Measurements from ENCODE around the gene BTG3. TPM values are rescaled to one million over a fixed set of nuclear protein-coding genes. Genes with fewer than 3 reads are reported as not detected.
A peak's percentile ranks its signal among the peaks of the same experiment; 100 is the strongest.

BTG3 gene
- total and polyA plus RNA-seq, 12 donors, result 23.8 to 50.1 (median 37.7) TPM

DNA sequence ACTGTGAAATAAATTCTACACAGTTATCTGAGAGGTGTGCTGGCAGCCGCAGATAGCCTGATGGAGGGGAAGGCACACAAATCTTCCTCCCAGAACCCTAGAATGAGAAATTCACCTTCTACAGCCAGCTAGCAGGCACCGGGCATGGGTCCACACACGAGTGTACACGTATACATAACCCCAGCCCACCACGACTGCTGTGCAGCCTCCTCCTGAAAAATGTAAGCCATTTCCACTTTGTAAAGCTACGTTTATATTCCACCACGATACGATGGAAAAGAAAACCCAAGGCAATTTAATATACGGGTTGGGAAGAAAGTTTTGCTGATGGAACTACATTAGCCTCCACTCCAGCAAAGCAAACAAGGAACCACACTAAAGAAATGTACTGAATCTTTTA lies 1.8 kb downstream of the BTG3 start:
- WGBS, 4 donors, result 21 to 27% (median 26%) methylated on average over 8 to 9 of the region's 9 CpGs
- H3K27ac ChIP-seq, result peak overlapping the region in 4 of 5 donors; percentile 45 to 90 (median 86)
- H3K36me3 ChIP-seq (replicated peaks in 1 of 2), result no peaks in the 10 kb centered on the region
- H3K4me3 ChIP-seq, result peak overlapping the region in 2 of 4 donors; percentile 80
- H3K4me1 ChIP-seq (replicated peaks in 1 of 2), result peaks cover 9 to 26% of the 10 kb centered on the region in 2 donors
- H3K9me3 ChIP-seq (replicated peaks in 1 of 3), result no peaks in the 10 kb centered on the region
- H3K27me3 ChIP-seq, result no peaks in the 10 kb centered on the region
- intact Hi-C loops (cut with DNase I), result no loop called here
- peak in 5 of 7 donors; percentile 10 to 28 (median 27) for DNase-seq
- TF ChIP-seq POLR2A (IDR thresholded peaks at IDR 0.05), result peak in 1 of 2 donors; percentile 8
- TF ChIP-seq, protein P1, sequence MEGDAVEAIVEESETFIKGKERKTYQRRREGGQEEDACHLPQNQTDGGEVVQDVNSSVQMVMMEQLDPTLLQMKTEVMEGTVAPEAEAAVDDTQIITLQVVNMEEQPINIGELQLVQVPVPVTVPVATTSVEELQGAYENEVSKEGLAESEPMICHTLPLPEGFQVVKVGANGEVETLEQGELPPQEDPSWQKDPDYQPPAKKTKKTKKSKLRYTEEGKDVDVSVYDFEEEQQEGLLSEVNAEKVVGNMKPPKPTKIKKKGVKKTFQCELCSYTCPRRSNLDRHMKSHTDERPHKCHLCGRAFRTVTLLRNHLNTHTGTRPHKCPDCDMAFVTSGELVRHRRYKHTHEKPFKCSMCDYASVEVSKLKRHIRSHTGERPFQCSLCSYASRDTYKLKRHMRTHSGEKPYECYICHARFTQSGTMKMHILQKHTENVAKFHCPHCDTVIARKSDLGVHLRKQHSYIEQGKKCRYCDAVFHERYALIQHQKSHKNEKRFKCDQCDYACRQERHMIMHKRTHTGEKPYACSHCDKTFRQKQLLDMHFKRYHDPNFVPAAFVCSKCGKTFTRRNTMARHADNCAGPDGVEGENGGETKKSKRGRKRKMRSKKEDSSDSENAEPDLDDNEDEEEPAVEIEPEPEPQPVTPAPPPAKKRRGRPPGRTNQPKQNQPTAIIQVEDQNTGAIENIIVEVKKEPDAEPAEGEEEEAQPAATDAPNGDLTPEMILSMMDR (IDR thresholded peaks at IDR 0.05), result no peak

GRCh38 chr21:17609681-17610080 lies 3.0 kb downstream of the BTG3 start:
- TF ChIP-seq, protein P1 (IDR thresholded peaks at IDR 0.05), result no peak
- no peak for TF ChIP-seq POLR2A (IDR thresholded peaks at IDR 0.05)

GRCh38 chr21:17607684-17608083 lies 5.0 kb downstream of the BTG3 start:
- peaks cover 0 to 16% of the 10 kb centered on the region in 2 donors for H3K36me3 ChIP-seq (replicated peaks in 1 of 2)
- TF ChIP-seq, protein P1 (IDR thresholded peaks at IDR 0.05), result no peak
- no peak for TF ChIP-seq POLR2A (IDR thresholded peaks at IDR 0.05)
- no peaks in the 10 kb centered on the region for H3K9me3 ChIP-seq (replicated peaks in 1 of 3)
- no peak for DNase-seq
- no peak overlapping the region for H3K27ac ChIP-seq
- peaks cover 9 to 26% of the 10 kb centered on the region in 2 donors for H3K4me1 ChIP-seq (replicated peaks in 1 of 2)
- H3K4me3 ChIP-seq, result no peak overlapping the region
- WGBS, 4 donors, result 80 to 89% (median 85%) methylated on average over 2 of the region's 2 CpGs
- intact Hi-C loops (cut with DNase I), result no loop called here
- no peaks in the 10 kb centered on the region for H3K27me3 ChIP-seq

More at GRCh38 chr21:17609681-17610080, 3.0 kb downstream of the BTG3 start:
- Histone ChIP-seq H3K27me3 (no peaks in the 10 kb centered on the region), H3K27ac (no peak overlapping the region), H3K4me1 (replicated peaks in 1 of 2) (peaks cover 9 to 26% of the 10 kb centered on the region in 2 donors), H3K4me3 (no peak overlapping the region), H3K9me3 (replicated peaks in 1 of 3) (no peaks in the 10 kb centered on the region), H3K36me3 (replicated peaks in 1 of 2) (no peaks in the 10 kb centered on the region)
- intact Hi-C loops (cut with DNase I), result no loop called here
- 93 to 97% (median 95%) methylated on average over 2 of the region's 2 CpGs for WGBS, 4 donors
- DNase-seq, result no peak

DNA sequence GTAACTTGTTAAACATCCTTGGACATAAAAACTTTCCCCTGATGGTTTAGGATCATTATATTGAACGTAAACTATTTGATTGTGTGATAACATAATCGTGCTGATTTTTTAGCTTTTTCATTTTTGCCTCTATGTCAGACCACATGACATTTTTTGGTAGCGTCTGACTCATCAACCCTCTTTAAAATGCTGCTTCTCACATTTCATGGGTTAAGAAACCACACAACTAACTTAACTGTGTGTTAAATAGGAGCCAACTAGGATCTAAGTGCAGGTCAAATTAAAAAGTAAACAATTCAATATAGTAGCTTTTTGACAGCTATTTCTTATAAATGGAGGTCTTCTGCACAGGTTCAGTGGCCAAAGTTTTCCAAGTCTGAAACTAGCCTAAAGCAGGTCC lies 9.8 kb downstream of the BTG3 start:
- Histone ChIP-seq H3K27ac (no peak overlapping the region), H3K9me3 (replicated peaks in 1 of 3) (no peaks in the 10 kb centered on the region), H3K4me3 (no peak overlapping the region), H3K36me3 (replicated peaks in 1 of 2) (peaks cover 0 to 34% of the 10 kb centered on the region in 2 donors), H3K27me3 (no peaks in the 10 kb centered on the region), H3K4me1 (replicated peaks in 1 of 2) (peaks cover 0 to 16% of the 10 kb centered on the region in 2 donors)
- no peak for DNase-seq
- TF ChIP-seq, protein P1 (IDR thresholded peaks at IDR 0.05), result no peak
- no peak for TF ChIP-seq POLR2A (IDR thresholded peaks at IDR 0.05)
- intact Hi-C loops (cut with DNase I), result no loop called here
- WGBS, 4 donors, result 88 to 94% (median 90%) methylated on average over 3 of the region's 3 CpGs
